PC-3 (cell line): Measurements from ENCODE around the gene TRRAP. TPM values are rescaled to one million over a fixed set of nuclear protein-coding genes. Genes with fewer than 3 reads are reported as not detected.

Experiments used
- ATAC-seq: fragments of 200-7000 bp; cut with Tn5 transposase; 2 replicates; pipeline ENCODE4 v1.9.1; 2020; ENCODE audit warnings: mild to moderate bottlenecking, moderate library complexity
- BruUV-seq: library from RNA; stranded (reverse); fragments of 400-500 nt; replicated peaks from 2 replicates; lab custom pipeline; 2021; lab: Mats Ljungman, UMichigan
- CTCF ChIA-PET: fragments of 300-600 bp; sonication (Branson Sonifier 250); formaldehyde crosslinking; loops from one replicate; lab custom pipeline; 2022; ENCODE audit warnings: antibody characterized with exemption; lab: Charles Lee
- POLR2A ChIA-PET: fragments of 300-600 bp; sonication (Branson Sonifier 250); formaldehyde crosslinking; loops from one replicate; lab custom pipeline; 2022; ENCODE audit warnings: antibody characterized with exemption; ENCODE audit not compliant: unreplicated experiment; lab: Charles Lee
- DNase-seq: peaks from one replicate; pipeline ENCODE4 v3.0.0-alpha.2; 2015
- H2AFZ ChIP-seq: fragments of 300-600 bp; sonication (generic); 2 replicates; pipeline ENCODE4 v1.6.0; 2016; ENCODE audit warnings: antibody characterized with exemption, low read length
- H3F3A ChIP-seq: fragments of 300-600 bp; sonication (generic); one replicate; pipeline ENCODE4 v1.6.0; 2017; ENCODE audit warnings: antibody characterized with exemption, low read length, control low read depth, mild to moderate bottlenecking; ENCODE audit not compliant: unreplicated experiment
- H3K27ac ChIP-seq: fragments of 300-600 bp; sonication (generic); 2 replicates; pipeline ENCODE4 v1.5.1; 2016; ENCODE audit warnings: mild to moderate bottlenecking, low read length
- H3K27me3 ChIP-seq: fragments of 300-600 bp; sonication (generic); 2 replicates; pipeline ENCODE4 v1.6.1; 2016; ENCODE audit warnings: low read length, mixed read lengths
- H3K36me3 ChIP-seq: fragments of 300-600 bp; sonication (generic); 2 replicates; pipeline ENCODE4 v1.6.1; 2016; ENCODE audit warnings: low read depth, mixed run types, low read length, mixed read lengths
- H3K4me1 ChIP-seq: fragments of 300-600 bp; sonication (generic); 2 replicates; pipeline ENCODE4 v1.5.1; 2016; ENCODE audit warnings: low read length; ENCODE audit not compliant: insufficient read depth
- H3K4me2 ChIP-seq: fragments of 300-600 bp; sonication (generic); 2 replicates; pipeline ENCODE4 v1.6.0; 2016; ENCODE audit warnings: low read length
- H3K4me3 ChIP-seq: fragments of 300-600 bp; sonication (generic); 2 replicates; pipeline ENCODE4 v1.5.1; 2016; ENCODE audit warnings: mild to moderate bottlenecking, low read length, mixed read lengths
- H3K79me2 ChIP-seq: fragments of 300-600 bp; sonication (generic); 2 replicates; pipeline ENCODE4 v1.6.1; 2017; ENCODE audit warnings: low read length, mixed read lengths
- H3K9ac ChIP-seq: fragments of 300-600 bp; sonication (generic); 2 replicates; pipeline ENCODE4 v1.6.0; 2016; ENCODE audit warnings: mild to moderate bottlenecking, low read length
- H3K9me2 ChIP-seq: fragments of 300-600 bp; sonication (generic); replicated peaks from 2 replicates; pipeline ENCODE4 v1.6.1; 2016; ENCODE audit warnings: mixed run types, low read length, mixed read lengths
- H3K9me3 ChIP-seq: fragments of 300-600 bp; sonication (generic); 2 replicates; pipeline ENCODE4 v1.6.1; 2016; ENCODE audit warnings: low read length, mixed read lengths
- H4K20me1 ChIP-seq: fragments of 300-600 bp; sonication (generic); 2 replicates; pipeline ENCODE4 v1.6.1; 2016; ENCODE audit warnings: low read length, mixed read lengths
- CTCF ChIP-seq: fragments of 300-600 bp; sonication (generic); conservative IDR thresholded peaks from 2 replicates; pipeline ENCODE4 v1.5.1; 2017; ENCODE audit warnings: antibody characterized with exemption, low read depth, mild to moderate bottlenecking, low read length
- EZH2 ChIP-seq: fragments of 300-600 bp; sonication (generic); IDR thresholded peaks from one replicate; pipeline ENCODE4 v1.6.1; 2017; ENCODE audit warnings: antibody characterized with exemption, mild to moderate bottlenecking, low read length; ENCODE audit not compliant: unreplicated experiment
- EZH2phosphoT487 ChIP-seq: fragments of 300-600 bp; sonication (generic); IDR thresholded peaks from 2 replicates; pipeline ENCODE4 v1.6.1; 2018; ENCODE audit warnings: mild to moderate bottlenecking, antibody characterized with exemption, low read length, borderline replicate concordance
- intact Hi-C: fragments of 100-400 bp; cut with micrococcal nuclease; formaldehyde crosslinking; loops from 2 replicates; pipeline ENCODE4 v1.9.0; 2023
- total RNA-seq: library from RNA; depleted of rRNA; stranded (reverse); fragments of >200 nt; gene quantifications from 2 replicates; pipeline ENCODE4 v1.2.3, GENCODE V29; 2014

Gene TRRAP
- total RNA-seq, 1 experiment from 2014 or later = 17.7 TPM

DNA sequence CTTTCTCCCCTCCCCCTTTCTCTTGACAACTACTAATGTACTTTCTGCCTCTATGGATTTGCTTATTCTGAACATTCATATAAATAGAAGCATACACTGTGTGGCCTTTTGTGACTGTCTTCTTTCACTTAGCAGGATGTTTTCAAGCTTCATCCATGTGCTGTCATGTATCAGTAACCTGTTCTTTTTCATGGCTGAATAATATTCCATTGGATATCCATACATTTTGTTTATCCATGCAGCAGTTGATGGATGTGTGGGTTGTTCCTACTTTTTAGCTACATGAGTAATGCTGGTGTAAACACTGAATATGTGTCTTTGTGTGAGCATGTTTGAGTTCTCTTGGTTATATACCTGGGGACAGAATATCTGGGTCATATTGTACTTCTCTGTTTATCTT, 107.6 kb downstream of the TRRAP start:
- Histone ChIP-seq H3K9me3 (no peaks in the 10 kb centered on the region), H3K9me2 (no peaks in the 10 kb centered on the region), H3K36me3 (peaks cover 47% of the 10 kb centered on the region), H4K20me1 (no peaks in the 10 kb centered on the region), H3K4me2 (no peak overlapping the region), H2AFZ (no peak overlapping the region), H3K27ac (no peak overlapping the region), H3K4me1 (no peaks in the 10 kb centered on the region), H3F3A (no peaks in the 10 kb centered on the region), H3K79me2 (no peaks in the 10 kb centered on the region), H3K4me3 (no peak overlapping the region), H3K9ac (no peak overlapping the region), H3K27me3 (no peaks in the 10 kb centered on the region)
- ChIA-PET CTCF (no interaction called here), POLR2A (interaction anchor here (0.6 kb wide), 1 partner anchor 341 kb away, joined by 3 read pairs; no protein-coding TSS in a partner anchor)
- DNase-seq = no peak
- intact Hi-C loops = no loop called here
- TF ChIP-seq CTCF (no peak), EZH2phosphoT487 (no peak), EZH2 (no peak)
- no peak for ATAC-seq
- BruUV-seq = no TSS peak

DNA sequence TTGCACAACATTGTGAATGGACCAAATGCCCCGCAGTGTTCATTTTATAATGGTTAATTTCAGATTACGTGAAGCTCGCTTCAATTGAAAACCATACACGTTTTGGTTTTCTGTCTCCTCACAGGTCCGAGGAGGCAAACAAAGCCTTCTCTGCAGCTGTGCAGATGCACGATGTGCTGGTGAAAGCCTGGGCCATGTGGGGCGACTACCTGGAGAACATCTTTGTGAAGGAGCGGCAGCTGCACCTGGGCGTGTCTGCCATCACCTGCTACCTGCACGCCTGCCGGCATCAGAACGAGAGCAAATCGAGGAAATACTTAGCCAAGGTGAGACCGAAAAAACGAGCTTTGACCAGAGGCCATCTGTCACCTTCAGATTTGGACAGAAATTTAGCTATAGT, 110.3 kb downstream of the TRRAP start:
- H4K20me1 ChIP-seq = no peaks in the 10 kb centered on the region
- peaks cover 60% of the 10 kb centered on the region for H3K36me3 ChIP-seq
- CTCF ChIA-PET = no interaction called here
- no peak overlapping the region for H3K27ac ChIP-seq
- no peaks in the 10 kb centered on the region for H3K27me3 ChIP-seq
- H2AFZ ChIP-seq = no peak overlapping the region
- H3K4me2 ChIP-seq = no peak overlapping the region
- no peaks in the 10 kb centered on the region for H3K79me2 ChIP-seq
- DNase-seq = no peak
- H3K4me1 ChIP-seq = no peaks in the 10 kb centered on the region
- no peaks in the 10 kb centered on the region for H3K9me3 ChIP-seq
- no peaks in the 10 kb centered on the region for H3K9me2 ChIP-seq
- H3K9ac ChIP-seq = no peak overlapping the region
- POLR2A ChIA-PET = no interaction called here
- no peaks in the 10 kb centered on the region for H3F3A ChIP-seq
- TF ChIP-seq CTCF = no peak
- TF ChIP-seq EZH2phosphoT487 = no peak
- TF ChIP-seq EZH2 = no peak
- no TSS peak for BruUV-seq
- intact Hi-C loops = no loop called here
- ATAC-seq = no peak
- H3K4me3 ChIP-seq = no peak overlapping the region

DNA sequence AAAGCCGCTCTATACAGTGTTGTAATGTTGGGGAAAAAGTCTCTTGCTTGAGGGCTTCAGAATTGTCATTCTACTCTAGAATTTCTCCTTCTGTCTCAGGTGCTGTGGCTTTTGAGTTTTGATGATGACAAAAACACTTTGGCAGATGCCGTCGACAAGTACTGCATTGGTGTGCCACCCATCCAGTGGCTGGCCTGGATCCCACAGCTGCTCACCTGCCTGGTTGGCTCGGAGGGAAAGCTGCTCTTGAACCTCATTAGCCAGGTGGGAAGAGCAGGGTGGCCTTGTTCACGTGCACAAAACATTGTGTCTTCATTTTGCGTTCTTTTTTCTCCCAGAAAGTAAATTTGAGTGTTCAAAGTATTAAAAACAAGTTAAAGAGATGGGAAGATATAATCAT, 112.0 kb downstream of the TRRAP start:
- Histone ChIP-seq H3K27ac (no peak overlapping the region), H3K4me1 (no peaks in the 10 kb centered on the region), H3K9me3 (no peaks in the 10 kb centered on the region), H3K27me3 (no peaks in the 10 kb centered on the region), H3K36me3 (peaks cover 51% of the 10 kb centered on the region), H3K9ac (no peak overlapping the region), H3F3A (no peaks in the 10 kb centered on the region), H2AFZ (no peak overlapping the region), H3K4me2 (no peak overlapping the region), H3K79me2 (no peaks in the 10 kb centered on the region), H3K9me2 (no peaks in the 10 kb centered on the region), H4K20me1 (no peaks in the 10 kb centered on the region), H3K4me3 (no peak overlapping the region)
- no TSS peak for BruUV-seq
- ATAC-seq (no peak), DNase-seq (no peak)
- ChIA-PET POLR2A (no interaction called here), CTCF (no interaction called here)
- no peak for TF ChIP-seq CTCF
- no peak for TF ChIP-seq EZH2phosphoT487
- no peak for TF ChIP-seq EZH2
- intact Hi-C loops = no loop called here
